ENCODE results near the gene HYAL3. TPM values are rescaled to one million over a fixed set of nuclear protein-coding genes. Genes with fewer than 3 reads are reported as not detected.

Gene HYAL3
- total and polyA plus RNA-seq, 2 donors (not counting 1 experiment from before 2014, with no cell fraction given) = 3.2 to 7.4 TPM

DNA sequence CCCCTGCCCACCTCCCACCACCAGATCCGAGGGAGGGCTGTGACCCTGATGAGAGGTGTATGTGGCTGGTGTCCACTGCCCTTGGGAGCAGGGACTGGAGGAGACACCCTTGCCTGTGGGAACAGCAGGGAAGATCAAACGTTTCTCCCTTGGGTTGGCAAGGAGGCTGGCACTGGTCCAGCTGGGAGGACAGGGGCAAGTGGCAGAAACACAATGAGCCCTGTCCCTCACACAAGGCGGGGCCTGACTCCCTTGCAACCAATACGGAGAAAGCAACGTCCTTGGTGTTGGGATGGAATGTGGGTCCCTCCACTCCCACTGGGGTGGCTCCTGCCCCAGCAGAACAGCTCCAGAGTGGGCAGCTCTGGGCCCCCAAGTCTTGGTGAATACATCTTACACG lies 18.1 kb upstream of the HYAL3 start:
- Histone ChIP-seq H3K9ac (ENCODE audit: insufficient read depth, low read length) (no peak overlapping the region), H3K9me3 (ENCODE audit: control insufficient read depth, insufficient read depth, low read depth, low read length) (no peaks in the 10 kb centered on the region), H3K27ac (ENCODE audit: insufficient read depth, low read length) (no peak overlapping the region), H3K4me3 (replicated peaks in 1 of 4; ENCODE audit: control extremely low read depth in 1 of 4, insufficient read depth in 1 of 4, low read depth in 3 of 4, low read length in 4 of 4) (no peak overlapping the region), H3K36me3 (ENCODE audit: control insufficient read depth, insufficient read depth, low read length) (peaks cover 18% of the 10 kb centered on the region), H3K4me1 (ENCODE audit: control insufficient read depth, extremely low read depth, insufficient read depth, low read length) (peaks cover 5% of the 10 kb centered on the region), H4K20me1 (ENCODE audit: control insufficient read depth, extremely low read depth, insufficient read depth, low read length) (no peaks in the 10 kb centered on the region), H2AFZ (ENCODE audit: low read length) (no peak overlapping the region), H3K27me3 (ENCODE audit: control insufficient read depth, insufficient read depth, low read length) (no peaks in the 10 kb centered on the region), H3K79me2 (ENCODE audit: control insufficient read depth, insufficient read depth, low read length) (peaks cover 23% of the 10 kb centered on the region), H3K4me2 (ENCODE audit: extremely low read depth, insufficient read depth, low read length) (no peak overlapping the region)
- no peak for DNase-seq (ENCODE audit: low read depth in 2 of 2)
- no peak for TF ChIP-seq CTCF (conservative IDR thresholded peaks at IDR 0.05 in 1 of 2, IDR thresholded peaks at IDR 0.05 in 1 of 2; ENCODE audit: low read depth in 1 of 2, low read length in 2 of 2)
- no peak for TF ChIP-seq EZH2 (IDR thresholded peaks at IDR 0.05; ENCODE audit: low read length, missing control alignments)

GRCh38 chr3:50316657-50317242 lies 17.5 kb upstream of the HYAL3 start:
- H3K27ac ChIP-seq (ENCODE audit: insufficient read depth, low read length) = no peak overlapping the region
- no peak overlapping the region for H3K4me3 ChIP-seq (replicated peaks in 1 of 4; ENCODE audit: control extremely low read depth in 1 of 4, insufficient read depth in 1 of 4, low read depth in 3 of 4, low read length in 4 of 4)
- no peak overlapping the region for H2AFZ ChIP-seq (ENCODE audit: low read length)
- peaks cover 23% of the 10 kb centered on the region for H3K79me2 ChIP-seq (ENCODE audit: control insufficient read depth, insufficient read depth, low read length)
- TF ChIP-seq CTCF (conservative IDR thresholded peaks at IDR 0.05 in 1 of 2, IDR thresholded peaks at IDR 0.05 in 1 of 2; ENCODE audit: low read depth in 1 of 2, low read length in 2 of 2) (no peak), EZH2 (IDR thresholded peaks at IDR 0.05; ENCODE audit: low read length, missing control alignments) (no peak)
- DNase-seq (ENCODE audit: low read depth in 2 of 2) = peak in 1 of 2 donors; percentile 79
- H3K36me3 ChIP-seq (ENCODE audit: control insufficient read depth, insufficient read depth, low read length) = peaks cover 18% of the 10 kb centered on the region
- H3K27me3 ChIP-seq (ENCODE audit: control insufficient read depth, insufficient read depth, low read length) = no peaks in the 10 kb centered on the region
- no peaks in the 10 kb centered on the region for H3K9me3 ChIP-seq (ENCODE audit: control insufficient read depth, insufficient read depth, low read depth, low read length)
- H3K4me1 ChIP-seq (ENCODE audit: control insufficient read depth, extremely low read depth, insufficient read depth, low read length) = peaks cover 5% of the 10 kb centered on the region
- no peak overlapping the region for H3K4me2 ChIP-seq (ENCODE audit: extremely low read depth, insufficient read depth, low read length)
- no peak overlapping the region for H3K9ac ChIP-seq (ENCODE audit: insufficient read depth, low read length)
- H4K20me1 ChIP-seq (ENCODE audit: control insufficient read depth, extremely low read depth, insufficient read depth, low read length) = no peaks in the 10 kb centered on the region

- Histone ChIP-seq H3K9me3 (ENCODE audit: control insufficient read depth, insufficient read depth, low read depth, low read length) (no peaks in the 10 kb centered on the region), H2AFZ (ENCODE audit: low read length) (no peak overlapping the region), H4K20me1 (ENCODE audit: control insufficient read depth, extremely low read depth, insufficient read depth, low read length) (no peaks in the 10 kb centered on the region), H3K4me1 (ENCODE audit: control insufficient read depth, extremely low read depth, insufficient read depth, low read length) (peaks cover 2% of the 10 kb centered on the region), H3K27me3 (ENCODE audit: control insufficient read depth, insufficient read depth, low read length) (no peaks in the 10 kb centered on the region), H3K4me3 (replicated peaks in 1 of 4; ENCODE audit: control extremely low read depth in 1 of 4, insufficient read depth in 1 of 4, low read depth in 3 of 4, low read length in 4 of 4) (no peak overlapping the region), H3K9ac (ENCODE audit: insufficient read depth, low read length) (no peak overlapping the region), H3K36me3 (ENCODE audit: control insufficient read depth, insufficient read depth, low read length) (peaks cover 18% of the 10 kb centered on the region), H3K4me2 (ENCODE audit: extremely low read depth, insufficient read depth, low read length) (no peak overlapping the region), H3K27ac (ENCODE audit: insufficient read depth, low read length) (no peak overlapping the region), H3K79me2 (ENCODE audit: control insufficient read depth, insufficient read depth, low read length) (peaks cover 15% of the 10 kb centered on the region)
- TF ChIP-seq CTCF (conservative IDR thresholded peaks at IDR 0.05 in 1 of 2, IDR thresholded peaks at IDR 0.05 in 1 of 2; ENCODE audit: low read depth in 1 of 2, low read length in 2 of 2) (no peak), EZH2 (IDR thresholded peaks at IDR 0.05; ENCODE audit: low read length, missing control alignments) (no peak)
- DNase-seq (ENCODE audit: low read depth in 2 of 2) = no peak
These were observed 15.6 kb upstream of the HYAL3 start for GRCh38 chr3:50314816-50315215.

Measured in fibroblast of lung (primary cell).